ENCODE measurements around the gene NKAIN2.
"Not testable (repeated sequence)": the region's sequence is repeated elsewhere in the genome, so short reads cannot be mapped to it uniquely, and the experiment has no call there.

Gene NKAIN2

DNA sequence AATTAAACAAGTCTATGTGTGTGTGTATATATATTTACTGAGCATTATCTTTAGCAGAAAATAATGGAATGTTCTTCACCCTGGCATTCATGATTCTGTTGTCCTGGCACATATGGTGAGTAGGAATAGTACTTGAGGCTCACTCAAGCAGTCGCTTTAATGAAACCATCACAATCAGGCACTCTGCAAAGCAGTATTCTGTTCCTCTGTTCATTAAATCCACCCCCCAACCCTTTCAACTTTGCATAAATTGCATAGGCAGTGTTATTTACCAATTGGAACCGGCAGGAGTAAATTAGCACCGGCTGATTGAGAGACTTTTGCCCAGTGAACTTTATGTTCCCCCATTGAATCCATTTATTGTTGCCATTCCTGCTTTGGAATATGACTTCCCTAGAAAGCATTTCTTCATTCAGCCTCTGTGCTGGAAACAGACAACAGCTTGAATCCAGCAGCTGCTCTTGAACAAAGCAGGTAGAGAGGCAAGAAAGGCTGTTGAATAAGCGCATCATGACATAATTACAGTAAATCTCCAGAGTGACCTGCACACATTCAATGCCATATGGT, 890.6 kb downstream of the NKAIN2 start:
- no peak for DNase-seq (ENCODE audit: low spot score)

GRCh38 chr6:124699038-124699437, 895.4 kb downstream of the NKAIN2 start:
- no peak for DNase-seq (ENCODE audit: low spot score)

GRCh38 chr6:124703541-124703940, 899.9 kb downstream of the NKAIN2 start:
- no peak for DNase-seq (ENCODE audit: low spot score)

DNA sequence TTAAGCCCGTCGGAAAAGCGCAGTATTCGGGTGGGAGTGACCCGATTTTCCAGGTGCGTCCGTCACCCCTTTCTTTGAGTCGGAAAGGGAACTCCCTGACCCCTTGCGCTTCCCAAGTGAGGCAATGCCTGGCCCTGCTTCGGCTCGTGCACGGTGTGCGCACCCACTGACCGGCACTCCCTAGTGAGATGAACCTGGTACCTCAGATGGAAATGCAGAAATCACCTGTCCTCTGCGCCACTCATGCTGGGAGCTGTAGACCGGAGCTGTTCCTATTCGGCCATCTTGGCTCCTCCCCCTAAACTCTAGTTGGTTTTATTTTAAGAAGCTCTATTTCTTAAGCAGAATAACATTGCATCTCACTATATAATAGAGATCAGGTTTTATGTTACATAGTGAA, 908.9 kb downstream of the NKAIN2 start:
- DNase-seq (ENCODE audit: low spot score): not testable (repeated sequence)

DNA sequence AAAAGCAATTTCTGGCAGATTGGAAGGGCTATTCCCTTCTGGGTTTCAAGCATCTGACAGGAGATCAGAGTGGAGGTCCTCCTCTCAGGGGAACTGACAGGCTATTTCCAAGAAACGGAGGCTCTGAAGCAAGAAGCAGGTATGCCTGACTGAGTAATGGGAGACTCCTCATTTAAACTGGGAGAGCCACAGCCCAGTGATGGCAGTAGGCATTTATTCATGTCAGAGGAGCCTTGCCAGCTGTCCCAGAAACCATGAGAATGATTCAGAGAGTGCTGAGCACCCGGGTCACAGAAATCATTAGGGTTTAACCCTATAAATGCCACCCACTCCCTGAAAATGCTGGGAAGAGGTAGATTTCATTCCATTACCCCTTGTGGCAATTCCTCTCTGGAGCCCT, 911.1 kb downstream of the NKAIN2 start:
- DNase-seq (ENCODE audit: low spot score): no peak

GRCh38 chr6:124719913-124720312, 916.2 kb downstream of the NKAIN2 start:
- DNase-seq (ENCODE audit: low spot score): no peak

DNA sequence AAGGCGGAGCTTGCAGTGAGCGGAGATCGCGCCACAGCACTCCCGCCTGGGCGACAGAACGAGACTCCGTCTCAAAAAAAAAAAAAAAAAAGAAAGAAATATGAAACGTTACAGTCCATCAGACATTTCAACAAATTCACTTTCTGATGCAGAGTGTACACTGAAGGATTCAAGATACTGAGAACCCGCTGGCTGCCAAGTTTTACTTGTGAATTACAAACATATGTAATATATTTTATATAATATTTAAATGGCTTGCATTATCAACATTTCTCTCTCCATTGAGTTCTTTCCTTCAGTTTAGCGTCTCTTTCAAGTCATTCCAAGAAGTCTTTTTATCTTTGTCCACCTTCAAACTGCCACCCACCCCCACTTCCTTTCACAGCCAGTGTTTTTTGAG, 917.7 kb downstream of the NKAIN2 start:
- DNase-seq (ENCODE audit: low spot score): no peak

- DNase-seq (ENCODE audit: low spot score): no peak
These were observed 918.6 kb downstream of the NKAIN2 start for GRCh38 chr6:124722141-124722878.

DNA sequence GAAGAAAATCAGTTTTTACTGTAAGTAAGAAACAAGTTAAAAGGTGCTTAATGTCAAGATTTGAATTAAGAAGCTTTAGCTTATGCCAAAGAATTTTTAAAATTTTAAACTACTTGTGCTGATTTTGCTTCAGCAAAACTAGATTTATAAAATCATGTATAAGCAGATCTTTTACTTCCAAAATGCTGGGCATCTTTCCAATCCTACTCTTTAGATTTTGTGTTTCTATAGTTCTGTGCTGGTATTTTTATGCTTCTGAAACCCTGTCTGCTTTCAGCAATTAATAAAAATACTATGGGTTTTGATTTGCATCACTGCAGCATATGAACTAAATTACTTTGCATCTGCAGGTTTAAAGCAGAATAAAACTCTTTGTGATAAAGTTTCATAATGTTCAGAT, 920.0 kb downstream of the NKAIN2 start:
- DNase-seq (ENCODE audit: low spot score): no peak

- DNase-seq (ENCODE audit: low spot score): not testable (repeated sequence)
These were observed 934.1 kb downstream of the NKAIN2 start for GRCh38 chr6:124737804-124738203.

- DNase-seq (ENCODE audit: low spot score): no peak
These were observed 934.8 kb downstream of the NKAIN2 start for GRCh38 chr6:124738482-124738881.

GRCh38 chr6:124741341-124741740, 937.7 kb downstream of the NKAIN2 start:
- no peak for DNase-seq (ENCODE audit: low spot score)

- no peak for DNase-seq (ENCODE audit: low spot score)
These were observed 939.3 kb downstream of the NKAIN2 start for GRCh38 chr6:124742971-124743370.

GRCh38 chr6:124743420-124743819, 939.8 kb downstream of the NKAIN2 start:
- DNase-seq (ENCODE audit: low spot score): no peak

DNA sequence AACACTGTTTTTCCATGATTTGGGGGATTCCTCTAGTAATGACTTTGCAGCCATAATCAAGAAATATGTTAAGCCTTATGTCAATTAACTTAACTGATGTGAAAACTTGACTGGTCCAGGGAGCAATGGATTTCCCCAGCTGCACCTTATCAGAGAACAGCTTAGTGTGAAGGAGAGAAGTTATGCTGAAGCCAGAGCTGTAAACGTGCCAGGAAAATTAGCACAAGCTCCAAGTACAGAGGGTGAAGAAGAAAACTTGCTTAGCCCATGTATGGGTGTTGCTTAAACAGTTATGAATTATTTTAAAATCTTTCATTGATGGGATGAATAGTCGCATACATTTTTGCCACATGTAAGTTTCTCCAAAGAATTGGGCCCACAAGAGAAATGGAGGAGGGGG, 943.7 kb downstream of the NKAIN2 start:
- no peak for DNase-seq (ENCODE audit: low spot score)

DNA sequence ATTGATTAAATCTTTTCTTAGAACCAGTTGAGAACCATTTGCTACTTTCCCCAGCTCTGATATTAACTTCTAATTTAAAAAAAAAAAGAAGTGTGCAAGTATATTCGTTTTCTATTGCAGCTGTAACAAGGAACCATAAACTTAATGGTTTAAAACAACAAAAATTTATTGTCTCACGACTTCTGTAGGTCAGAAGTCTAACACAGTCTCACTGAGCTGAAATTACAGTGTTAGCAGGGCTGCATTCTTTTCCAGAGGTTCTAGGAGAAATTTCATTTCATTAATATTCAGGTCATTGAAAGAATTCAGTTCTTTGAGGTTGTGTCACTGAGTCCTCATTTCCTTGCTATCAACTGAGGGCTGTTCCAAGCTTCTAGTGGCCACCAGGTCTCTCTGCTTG, 945.1 kb downstream of the NKAIN2 start:
- DNase-seq (ENCODE audit: low spot score): no peak

- no peak for DNase-seq (ENCODE audit: low spot score)
These were observed 949.3 kb downstream of the NKAIN2 start for GRCh38 chr6:124753001-124753400.

DNA sequence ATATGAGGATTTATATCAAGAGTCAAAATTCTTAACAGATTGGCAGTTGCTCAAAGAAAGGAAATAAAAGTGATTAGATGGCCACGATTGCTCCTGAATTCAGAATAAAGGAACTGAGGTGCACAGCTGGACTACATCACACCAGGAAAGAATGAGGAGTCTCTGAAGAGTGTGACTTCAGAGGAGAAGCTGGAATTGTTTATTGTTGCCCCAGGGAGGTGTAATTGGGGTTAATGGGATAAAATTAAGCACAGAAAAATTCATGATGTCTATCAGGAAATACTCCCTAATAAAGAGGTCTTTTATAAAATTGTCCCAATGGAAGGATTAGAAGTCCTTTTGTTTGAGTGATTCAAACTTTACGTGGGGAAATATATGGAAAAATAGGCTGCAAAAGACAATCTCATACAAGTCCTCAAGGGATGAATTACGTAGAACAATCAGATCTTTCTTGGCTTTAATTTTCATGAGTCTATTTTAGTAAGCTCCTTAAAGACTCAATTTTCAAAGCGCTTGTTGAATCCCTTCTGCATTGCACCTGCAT, 950.0 kb downstream of the NKAIN2 start:
- no peak for DNase-seq (ENCODE audit: low spot score)

GRCh38 chr6:124755321-124755720, 951.7 kb downstream of the NKAIN2 start:
- no peak for DNase-seq (ENCODE audit: low spot score)

GRCh38 chr6:124757560-124757959, 953.9 kb downstream of the NKAIN2 start:
- DNase-seq (ENCODE audit: low spot score): no peak

DNA sequence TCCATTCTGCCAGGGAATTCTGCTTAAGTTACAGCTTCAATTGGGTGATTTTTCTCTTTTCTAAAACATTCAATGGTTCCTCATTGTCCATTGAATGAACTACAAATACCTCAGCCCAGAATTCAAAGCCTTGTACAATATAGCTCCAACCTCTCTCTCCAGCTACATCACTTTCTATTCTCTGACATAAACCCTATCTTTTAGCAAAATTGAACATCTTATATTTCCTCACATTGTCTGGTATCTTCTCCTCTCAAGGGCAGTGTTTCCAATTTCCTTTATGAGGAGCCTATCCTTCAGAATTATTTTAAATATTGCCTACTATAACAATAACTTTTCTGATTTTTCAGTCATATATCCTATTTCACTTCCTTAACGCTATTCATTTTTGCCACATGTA, 955.0 kb downstream of the NKAIN2 start:
- no peak for DNase-seq (ENCODE audit: low spot score)

- DNase-seq (ENCODE audit: low spot score): no peak
These were observed 961.6 kb downstream of the NKAIN2 start for GRCh38 chr6:124765280-124765679.

GRCh38 chr6:124768224-124768623, 964.6 kb downstream of the NKAIN2 start:
- DNase-seq (ENCODE audit: low spot score): no peak

All from HuH-7 (cell line).